HepG2 (cell line): ENCODE results near the gene HOXA10. TPM values are rescaled to one million over a fixed set of nuclear protein-coding genes. Genes with fewer than 3 reads are reported as not detected.

Experiments used
- FOXA3 ChIP-seq: IDR thresholded peaks from 2 replicates; pipeline ENCODE4 v1.6.1; 2016; ENCODE audit warnings: missing genetic modification reagents, missing compliant biosample characterization
- HDAC1 ChIP-seq: sonication (generic); formaldehyde crosslinking; IDR thresholded peaks from 2 replicates; pipeline ENCODE4 v1.5.1; 2020; ENCODE audit warnings: mild to moderate bottlenecking, missing genetic modification reagents
- HNF4G ChIP-seq, 2 experiments: sonication (generic) in 1 of 2; formaldehyde crosslinking in 1 of 2; IDR thresholded peaks; 2 replicates each; pipeline versions ENCODE4 v1.4.0 to v1.6.1; 2011 to 2020; ENCODE audit warnings: borderline replicate concordance in 2 of 2, low read depth in 2 of 2, mild to moderate bottlenecking in 2 of 2, low read length in 1 of 2, missing genetic modification reagents in 1 of 2, moderate library complexity in 1 of 2
- HNRNPLL ChIP-seq: fragments of 200-400 bp; formaldehyde crosslinking; IDR thresholded peaks from 2 replicates; pipeline ENCODE4 v1.6.1; 2017; ENCODE audit warnings: mild to moderate bottlenecking, low read depth, low read length; ENCODE audit not compliant: poor library complexity, severe bottlenecking
- MTF1 ChIP-seq: sonication (generic); formaldehyde crosslinking; IDR thresholded peaks from 2 replicates; pipeline ENCODE4 v1.5.0; 2020; ENCODE audit warnings: missing genetic modification reagents
- NFIB ChIP-seq: sonication (generic); formaldehyde crosslinking; IDR thresholded peaks from 2 replicates; pipeline ENCODE4 v1.9.0; 2021; ENCODE audit warnings: missing genetic modification reagents, mild to moderate bottlenecking, borderline replicate concordance
- SRF ChIP-seq: IDR thresholded peaks from 2 replicates; pipeline ENCODE4 v1.6.1; 2011; ENCODE audit warnings: mild to moderate bottlenecking, low read depth, low read length, moderate library complexity
- XRCC5 ChIP-seq: fragments of 200-400 bp; formaldehyde crosslinking; optimal IDR thresholded peaks from 2 replicates; pipeline ENCODE3; 2017; ENCODE audit warnings: mild to moderate bottlenecking, low read length
- ZBTB3 ChIP-seq: sonication (generic); formaldehyde crosslinking; IDR thresholded peaks from 2 replicates; pipeline ENCODE4 v1.4.0; 2020; ENCODE audit warnings: low read depth, mild to moderate bottlenecking, moderate library complexity, missing genetic modification reagents, borderline replicate concordance
- ZNF891 ChIP-seq: sonication (generic); formaldehyde crosslinking; IDR thresholded peaks from 2 replicates; pipeline ENCODE4 v1.5.0; 2020; ENCODE audit warnings: mild to moderate bottlenecking, missing genetic modification reagents
- polyA plus RNA-seq, 8 experiments: library from polyadenylated mRNA; depleted of rRNA in 3 of 8; stranded (reverse) in 7 of 8; unstranded in 1 of 8; fragments of >200 nt; fragmentation: Illumina TruSeq in 4 of 8; extraction: Trizol in 4 of 8; gene quantifications; 2 replicates each; pipeline versions ENCODE4 v1.2.1 to v1.2.3, GENCODE V29; 2011 to 2016; ENCODE audit warnings: low read depth in 4 of 8, missing spikeins in 1 of 8, mixed read lengths in 1 of 8; ENCODE audit not compliant: insufficient read depth in 1 of 8
- total RNA-seq, 5 experiments: library from RNA; depleted of rRNA; stranded (reverse); fragments of >200 nt; fragmentation: Illumina TruSeq; extraction: Trizol; gene quantifications; 2 replicates each; pipeline ENCODE4 v1.2.3, GENCODE V29; 2016; ENCODE audit warnings: low read depth in 1 of 5
- TF ChIP-seq, protein P1 (sequence below): sonication (generic); formaldehyde crosslinking; IDR thresholded peaks from 2 replicates; pipeline ENCODE4 v1.4.0; 2020; ENCODE audit warnings: missing genetic modification reagents, borderline replicate concordance
- TF ChIP-seq, protein P2 (sequence below): sonication (generic); formaldehyde crosslinking; IDR thresholded peaks from 2 replicates; pipeline ENCODE4 v1.9.0; 2021; ENCODE audit warnings: missing genetic modification reagents, borderline replicate concordance
- TF ChIP-seq, protein P3 (sequence below): sonication (generic); formaldehyde crosslinking; IDR thresholded peaks from 2 replicates; pipeline ENCODE4 v1.5.0; 2020; ENCODE audit warnings: missing genetic modification reagents
- TF ChIP-seq, protein P4 (sequence below): sonication (generic); formaldehyde crosslinking; IDR thresholded peaks from 2 replicates; pipeline ENCODE4 v1.5.1; 2020; ENCODE audit warnings: mild to moderate bottlenecking, missing genetic modification reagents, borderline replicate concordance

Gene HOXA10
- total and polyA plus RNA-seq, 2 of the 13 experiments (the other 11 are each of a cell fraction or from before 2014, with no cell fraction given) = not detected

DNA sequence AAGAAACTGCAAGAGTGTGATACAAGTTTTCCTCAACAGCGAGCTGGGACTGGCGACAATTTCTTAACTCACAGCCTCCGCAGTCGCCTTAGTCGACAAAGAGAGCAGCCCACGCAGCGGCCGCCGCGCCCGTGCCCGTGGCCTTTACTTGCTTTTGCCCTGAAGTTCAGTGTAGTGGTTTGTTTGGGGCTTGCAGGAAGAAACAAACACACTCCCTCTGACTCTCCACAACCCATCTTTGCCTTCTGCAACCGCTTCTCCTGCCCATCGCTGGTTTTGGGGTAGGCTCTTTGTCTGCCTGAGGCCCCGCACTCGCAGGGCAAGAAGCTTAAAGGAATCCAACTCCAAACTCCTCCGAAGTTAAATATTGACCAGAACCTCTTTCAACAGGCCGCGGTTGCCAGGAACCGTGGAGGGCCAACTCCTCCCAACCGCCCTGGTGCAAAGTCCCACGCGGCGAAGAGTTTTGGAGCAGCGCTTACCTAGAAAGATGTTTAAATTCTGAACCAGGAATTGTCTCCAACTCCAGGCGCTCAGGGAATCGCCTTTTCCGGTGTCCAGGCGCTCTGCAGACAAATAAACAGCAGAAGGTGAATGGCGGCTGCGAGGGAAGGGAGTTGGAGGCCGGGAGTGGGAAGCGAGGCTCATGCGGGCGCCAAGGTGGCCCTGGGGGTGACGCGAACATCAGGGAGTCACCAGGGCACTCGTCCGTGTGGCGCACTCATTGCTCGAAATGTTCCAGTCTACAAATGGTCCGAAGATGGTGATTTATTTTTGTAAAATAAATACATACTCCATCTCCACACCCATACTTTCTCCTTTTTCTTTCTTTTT lies 51.8 kb downstream of the HOXA10 start (continued):
- TF ChIP-seq, protein P1, sequence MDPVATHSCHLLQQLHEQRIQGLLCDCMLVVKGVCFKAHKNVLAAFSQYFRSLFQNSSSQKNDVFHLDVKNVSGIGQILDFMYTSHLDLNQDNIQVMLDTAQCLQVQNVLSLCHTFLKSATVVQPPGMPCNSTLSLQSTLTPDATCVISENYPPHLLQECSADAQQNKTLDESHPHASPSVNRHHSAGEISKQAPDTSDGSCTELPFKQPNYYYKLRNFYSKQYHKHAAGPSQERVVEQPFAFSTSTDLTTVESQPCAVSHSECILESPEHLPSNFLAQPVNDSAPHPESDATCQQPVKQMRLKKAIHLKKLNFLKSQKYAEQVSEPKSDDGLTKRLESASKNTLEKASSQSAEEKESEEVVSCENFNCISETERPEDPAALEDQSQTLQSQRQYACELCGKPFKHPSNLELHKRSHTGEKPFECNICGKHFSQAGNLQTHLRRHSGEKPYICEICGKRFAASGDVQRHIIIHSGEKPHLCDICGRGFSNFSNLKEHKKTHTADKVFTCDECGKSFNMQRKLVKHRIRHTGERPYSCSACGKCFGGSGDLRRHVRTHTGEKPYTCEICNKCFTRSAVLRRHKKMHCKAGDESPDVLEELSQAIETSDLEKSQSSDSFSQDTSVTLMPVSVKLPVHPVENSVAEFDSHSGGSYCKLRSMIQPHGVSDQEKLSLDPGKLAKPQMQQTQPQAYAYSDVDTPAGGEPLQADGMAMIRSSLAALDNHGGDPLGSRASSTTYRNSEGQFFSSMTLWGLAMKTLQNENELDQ (CRISPR knock-in tag) = no peak
- TF ChIP-seq HNF4G (IDR thresholded peaks at IDR 0.05; ENCODE audit: borderline replicate concordance, low read depth, low read length) = peak; percentile 82
- peak; percentile 60; the same call in 1 of the 2 replicates for TF ChIP-seq HNF4G (CRISPR knock-in tag; IDR thresholded peaks at IDR 0.05; ENCODE audit: borderline replicate concordance, low read depth)
- TF ChIP-seq ZNF891 (CRISPR knock-in tag) = no peak
- TF ChIP-seq, protein P2, sequence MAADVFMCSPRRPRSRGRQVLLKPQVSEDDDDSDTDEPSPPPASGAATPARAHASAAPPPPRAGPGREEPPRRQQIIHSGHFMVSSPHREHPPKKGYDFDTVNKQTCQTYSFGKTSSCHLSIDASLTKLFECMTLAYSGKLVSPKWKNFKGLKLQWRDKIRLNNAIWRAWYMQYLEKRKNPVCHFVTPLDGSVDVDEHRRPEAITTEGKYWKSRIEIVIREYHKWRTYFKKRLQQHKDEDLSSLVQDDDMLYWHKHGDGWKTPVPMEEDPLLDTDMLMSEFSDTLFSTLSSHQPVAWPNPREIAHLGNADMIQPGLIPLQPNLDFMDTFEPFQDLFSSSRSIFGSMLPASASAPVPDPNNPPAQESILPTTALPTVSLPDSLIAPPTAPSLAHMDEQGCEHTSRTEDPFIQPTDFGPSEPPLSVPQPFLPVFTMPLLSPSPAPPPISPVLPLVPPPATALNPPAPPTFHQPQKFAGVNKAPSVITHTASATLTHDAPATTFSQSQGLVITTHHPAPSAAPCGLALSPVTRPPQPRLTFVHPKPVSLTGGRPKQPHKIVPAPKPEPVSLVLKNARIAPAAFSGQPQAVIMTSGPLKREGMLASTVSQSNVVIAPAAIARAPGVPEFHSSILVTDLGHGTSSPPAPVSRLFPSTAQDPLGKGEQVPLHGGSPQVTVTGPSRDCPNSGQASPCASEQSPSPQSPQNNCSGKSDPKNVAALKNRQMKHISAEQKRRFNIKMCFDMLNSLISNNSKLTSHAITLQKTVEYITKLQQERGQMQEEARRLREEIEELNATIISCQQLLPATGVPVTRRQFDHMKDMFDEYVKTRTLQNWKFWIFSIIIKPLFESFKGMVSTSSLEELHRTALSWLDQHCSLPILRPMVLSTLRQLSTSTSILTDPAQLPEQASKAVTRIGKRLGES (CRISPR knock-in tag) = no peak
- no peak; the same call in 1 of the 2 replicates for TF ChIP-seq MTF1 (CRISPR knock-in tag)
- TF ChIP-seq, protein P3, sequence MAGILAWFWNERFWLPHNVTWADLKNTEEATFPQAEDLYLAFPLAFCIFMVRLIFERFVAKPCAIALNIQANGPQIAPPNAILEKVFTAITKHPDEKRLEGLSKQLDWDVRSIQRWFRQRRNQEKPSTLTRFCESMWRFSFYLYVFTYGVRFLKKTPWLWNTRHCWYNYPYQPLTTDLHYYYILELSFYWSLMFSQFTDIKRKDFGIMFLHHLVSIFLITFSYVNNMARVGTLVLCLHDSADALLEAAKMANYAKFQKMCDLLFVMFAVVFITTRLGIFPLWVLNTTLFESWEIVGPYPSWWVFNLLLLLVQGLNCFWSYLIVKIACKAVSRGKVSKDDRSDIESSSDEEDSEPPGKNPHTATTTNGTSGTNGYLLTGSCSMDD (CRISPR knock-in tag) = no peak
- 0 out of 2 replicates have a peak, but pooled peaks have one; percentile 44 for TF ChIP-seq ZBTB3 (CRISPR knock-in tag)
- TF ChIP-seq NFIB = no peak
- 0 out of 2 replicates have a peak, but pooled peaks have one; percentile 1 for TF ChIP-seq SRF
- TF ChIP-seq FOXA3 (CRISPR knock-in tag) = peak; percentile 69
- TF ChIP-seq, protein P4, sequence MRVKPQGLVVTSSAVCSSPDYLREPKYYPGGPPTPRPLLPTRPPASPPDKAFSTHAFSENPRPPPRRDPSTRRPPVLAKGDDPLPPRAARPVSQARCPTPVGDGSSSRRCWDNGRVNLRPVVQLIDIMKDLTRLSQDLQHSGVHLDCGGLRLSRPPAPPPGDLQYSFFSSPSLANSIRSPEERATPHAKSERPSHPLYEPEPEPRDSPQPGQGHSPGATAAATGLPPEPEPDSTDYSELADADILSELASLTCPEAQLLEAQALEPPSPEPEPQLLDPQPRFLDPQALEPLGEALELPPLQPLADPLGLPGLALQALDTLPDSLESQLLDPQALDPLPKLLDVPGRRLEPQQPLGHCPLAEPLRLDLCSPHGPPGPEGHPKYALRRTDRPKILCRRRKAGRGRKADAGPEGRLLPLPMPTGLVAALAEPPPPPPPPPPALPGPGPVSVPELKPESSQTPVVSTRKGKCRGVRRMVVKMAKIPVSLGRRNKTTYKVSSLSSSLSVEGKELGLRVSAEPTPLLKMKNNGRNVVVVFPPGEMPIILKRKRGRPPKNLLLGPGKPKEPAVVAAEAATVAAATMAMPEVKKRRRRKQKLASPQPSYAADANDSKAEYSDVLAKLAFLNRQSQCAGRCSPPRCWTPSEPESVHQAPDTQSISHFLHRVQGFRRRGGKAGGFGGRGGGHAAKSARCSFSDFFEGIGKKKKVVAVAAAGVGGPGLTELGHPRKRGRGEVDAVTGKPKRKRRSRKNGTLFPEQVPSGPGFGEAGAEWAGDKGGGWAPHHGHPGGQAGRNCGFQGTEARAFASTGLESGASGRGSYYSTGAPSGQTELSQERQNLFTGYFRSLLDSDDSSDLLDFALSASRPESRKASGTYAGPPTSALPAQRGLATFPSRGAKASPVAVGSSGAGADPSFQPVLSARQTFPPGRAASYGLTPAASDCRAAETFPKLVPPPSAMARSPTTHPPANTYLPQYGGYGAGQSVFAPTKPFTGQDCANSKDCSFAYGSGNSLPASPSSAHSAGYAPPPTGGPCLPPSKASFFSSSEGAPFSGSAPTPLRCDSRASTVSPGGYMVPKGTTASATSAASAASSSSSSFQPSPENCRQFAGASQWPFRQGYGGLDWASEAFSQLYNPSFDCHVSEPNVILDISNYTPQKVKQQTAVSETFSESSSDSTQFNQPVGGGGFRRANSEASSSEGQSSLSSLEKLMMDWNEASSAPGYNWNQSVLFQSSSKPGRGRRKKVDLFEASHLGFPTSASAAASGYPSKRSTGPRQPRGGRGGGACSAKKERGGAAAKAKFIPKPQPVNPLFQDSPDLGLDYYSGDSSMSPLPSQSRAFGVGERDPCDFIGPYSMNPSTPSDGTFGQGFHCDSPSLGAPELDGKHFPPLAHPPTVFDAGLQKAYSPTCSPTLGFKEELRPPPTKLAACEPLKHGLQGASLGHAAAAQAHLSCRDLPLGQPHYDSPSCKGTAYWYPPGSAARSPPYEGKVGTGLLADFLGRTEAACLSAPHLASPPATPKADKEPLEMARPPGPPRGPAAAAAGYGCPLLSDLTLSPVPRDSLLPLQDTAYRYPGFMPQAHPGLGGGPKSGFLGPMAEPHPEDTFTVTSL (CRISPR knock-in tag) = peak; percentile 72; the same call in 1 of the 2 replicates
- peak; percentile 71 for TF ChIP-seq HDAC1 (CRISPR knock-in tag)
- peak; percentile 93 for TF ChIP-seq HNRNPLL
- TF ChIP-seq XRCC5 = no peak
